BLaER1 treated with 17β-estradiol and CSF1 and Interleukin-3, amounts not matched to agents 10 nM and 100 nM (cell line): ENCODE measurements around the gene CADPS2.

Experiments
- H3K27ac ChIP-seq, 11 experiments: shearing (Covaris generic); formaldehyde crosslinking; 2 replicates each; pipeline ENCODE4 v1.8.1; 2022
- H3K27me3 ChIP-seq, 11 experiments: shearing (Covaris generic); formaldehyde crosslinking; 2 replicates each; pipeline ENCODE4 v1.8.1; 2022
- H3K36me3 ChIP-seq, 11 experiments: shearing (Covaris generic); formaldehyde crosslinking; 2 replicates each; pipeline ENCODE4 v1.8.1; 2022
- H3K4me1 ChIP-seq, 10 experiments: shearing (Covaris generic); formaldehyde crosslinking; 2 replicates each; pipeline ENCODE4 v1.8.1; 2022
- H3K4me2 ChIP-seq, 11 experiments: shearing (Covaris generic); formaldehyde crosslinking; 2 replicates each; pipeline ENCODE4 v1.8.1; 2022
- H3K4me3 ChIP-seq, 10 experiments: shearing (Covaris generic); formaldehyde crosslinking; 2 replicates each; pipeline ENCODE4 v1.8.1; 2022
- H3K9ac ChIP-seq, 11 experiments: shearing (Covaris generic); formaldehyde crosslinking; 2 replicates each; pipeline ENCODE4 v1.8.1; 2022
- H3K9me3 ChIP-seq, 11 experiments: shearing (Covaris generic); formaldehyde crosslinking; replicated peaks in 1 of 11; 2 replicates each; pipeline ENCODE4 v1.8.1; 2022
- H4K20me1 ChIP-seq, 11 experiments: shearing (Covaris generic); formaldehyde crosslinking; 2 replicates each; pipeline ENCODE4 v1.8.1; 2022
- Cebpa-rat ChIP-seq, 11 experiments: shearing (Covaris generic); IDR thresholded peaks; 2 replicates each; pipeline ENCODE4 v1.8.1; 2022

CADPS2 gene

DNA sequence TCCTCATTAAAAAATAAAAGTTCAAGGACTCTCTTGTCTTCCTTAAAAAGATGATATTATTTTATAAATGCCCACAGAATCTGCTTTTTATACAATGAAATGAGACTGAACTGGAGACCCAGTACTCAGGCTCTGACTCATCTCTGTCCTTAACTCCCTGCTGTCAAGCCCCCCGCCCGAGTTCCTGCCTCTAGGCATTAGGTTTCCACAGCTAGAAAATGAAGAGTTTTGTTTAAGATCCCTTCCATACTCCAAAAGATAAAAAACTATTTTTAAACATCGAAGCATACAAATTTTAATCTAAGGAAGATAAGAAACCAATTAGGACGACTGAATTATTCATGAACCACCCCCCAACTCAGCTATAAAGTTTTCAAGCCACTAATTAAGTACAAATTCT is 484.0 kb downstream of the CADPS2 start:
- H3K27ac ChIP-seq, result no peak overlapping the region
- no peaks in the 10 kb centered on the region for H3K27me3 ChIP-seq
- TF ChIP-seq Cebpa-rat (IDR thresholded peaks at IDR 0.05), result no peak
- no peaks in the 10 kb centered on the region for H3K36me3 ChIP-seq
- H4K20me1 ChIP-seq, result no peaks in the 10 kb centered on the region
- H3K4me2 ChIP-seq, result no peak overlapping the region
- H3K9ac ChIP-seq, result no peak overlapping the region
- no peaks in the 10 kb centered on the region for H3K4me1 ChIP-seq
- no peaks in the 10 kb centered on the region for H3K9me3 ChIP-seq
- H3K4me3 ChIP-seq, result no peak overlapping the region

DNA sequence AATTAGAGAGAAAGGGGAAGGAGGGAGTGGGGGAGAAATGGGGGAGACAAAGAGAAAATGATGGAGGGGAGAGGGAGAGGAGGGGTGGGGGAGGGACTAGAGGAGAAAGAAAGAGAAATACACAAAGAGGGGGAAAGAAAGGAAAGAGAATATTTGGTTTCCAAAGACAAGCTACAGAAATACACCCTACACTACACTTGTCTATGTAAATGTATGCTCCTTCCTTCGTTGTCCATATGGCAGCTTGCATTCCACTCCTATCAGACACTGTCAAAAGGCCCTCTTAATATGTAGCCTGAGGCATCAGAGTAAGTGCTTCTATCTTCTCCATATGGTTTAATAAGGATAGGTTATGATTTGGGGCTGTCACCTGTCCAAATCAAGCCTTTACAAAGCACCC is 488.9 kb downstream of the CADPS2 start:
- no peak for TF ChIP-seq Cebpa-rat (IDR thresholded peaks at IDR 0.05)
- no peak overlapping the region for H3K4me2 ChIP-seq
- H3K9ac ChIP-seq, result no peak overlapping the region
- H3K4me3 ChIP-seq, result no peak overlapping the region
- H4K20me1 ChIP-seq, result no peaks in the 10 kb centered on the region
- no peaks in the 10 kb centered on the region for H3K9me3 ChIP-seq
- no peak overlapping the region for H3K27ac ChIP-seq
- no peaks in the 10 kb centered on the region for H3K27me3 ChIP-seq
- H3K4me1 ChIP-seq, result no peaks in the 10 kb centered on the region
- H3K36me3 ChIP-seq, result no peaks in the 10 kb centered on the region

DNA sequence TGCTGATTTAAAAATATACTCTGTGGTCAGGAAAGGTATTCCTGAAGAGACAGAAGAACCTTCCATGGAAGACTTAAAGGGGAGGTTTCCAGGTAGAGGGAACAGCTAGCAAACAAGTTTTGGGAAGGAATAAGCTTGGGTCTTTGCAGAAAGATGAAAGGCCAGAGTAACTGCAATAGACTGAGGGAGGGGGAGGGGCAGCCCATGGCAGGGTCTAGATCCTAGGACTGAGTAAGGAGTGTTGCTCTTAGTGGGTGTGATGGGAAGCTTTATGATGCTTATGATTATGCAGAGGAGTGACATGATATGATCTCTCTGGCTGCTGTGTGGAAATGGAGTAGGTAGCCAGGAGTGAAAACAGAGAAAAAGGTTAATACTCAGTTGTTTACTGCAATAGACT is 491.7 kb downstream of the CADPS2 start:
- H3K4me2 ChIP-seq, result no peak overlapping the region
- H3K9ac ChIP-seq, result no peak overlapping the region
- no peaks in the 10 kb centered on the region for H3K27me3 ChIP-seq
- no peaks in the 10 kb centered on the region for H3K36me3 ChIP-seq
- no peak overlapping the region for H3K27ac ChIP-seq
- no peaks in the 10 kb centered on the region for H3K9me3 ChIP-seq
- no peaks in the 10 kb centered on the region for H3K4me1 ChIP-seq
- no peak overlapping the region for H3K4me3 ChIP-seq
- no peak for TF ChIP-seq Cebpa-rat (IDR thresholded peaks at IDR 0.05)
- no peaks in the 10 kb centered on the region for H4K20me1 ChIP-seq

DNA sequence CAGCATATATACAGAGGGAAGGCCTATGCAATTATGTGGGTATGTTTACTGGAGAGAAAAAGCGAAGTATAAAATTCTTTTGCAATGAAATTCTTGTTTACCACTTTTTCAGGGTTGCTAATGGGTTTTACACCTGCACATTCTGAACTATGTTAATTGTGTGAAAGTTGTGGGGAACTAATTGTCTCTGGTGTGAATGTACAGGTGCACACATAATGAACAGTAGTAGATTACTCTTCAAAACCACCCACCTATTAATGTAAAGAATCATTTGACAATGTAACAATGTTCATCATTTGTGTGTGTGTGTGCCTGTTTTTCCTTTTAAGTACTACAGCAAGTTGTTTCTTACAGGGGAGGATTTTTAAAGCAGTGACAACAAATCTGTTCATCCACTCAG is 501.7 kb downstream of the CADPS2 start:
- no peaks in the 10 kb centered on the region for H3K27me3 ChIP-seq
- no peak for TF ChIP-seq Cebpa-rat (IDR thresholded peaks at IDR 0.05)
- no peaks in the 10 kb centered on the region for H3K9me3 ChIP-seq
- no peak overlapping the region for H3K27ac ChIP-seq
- no peaks in the 10 kb centered on the region for H3K36me3 ChIP-seq
- H3K4me3 ChIP-seq, result no peak overlapping the region
- no peak overlapping the region for H3K9ac ChIP-seq
- peaks cover 0 to 5% (median 0%) of the 10 kb centered on the region in 10 experiments; a peak in 2 of 20 replicates for H3K4me1 ChIP-seq
- no peak overlapping the region for H3K4me2 ChIP-seq
- no peaks in the 10 kb centered on the region for H4K20me1 ChIP-seq

DNA sequence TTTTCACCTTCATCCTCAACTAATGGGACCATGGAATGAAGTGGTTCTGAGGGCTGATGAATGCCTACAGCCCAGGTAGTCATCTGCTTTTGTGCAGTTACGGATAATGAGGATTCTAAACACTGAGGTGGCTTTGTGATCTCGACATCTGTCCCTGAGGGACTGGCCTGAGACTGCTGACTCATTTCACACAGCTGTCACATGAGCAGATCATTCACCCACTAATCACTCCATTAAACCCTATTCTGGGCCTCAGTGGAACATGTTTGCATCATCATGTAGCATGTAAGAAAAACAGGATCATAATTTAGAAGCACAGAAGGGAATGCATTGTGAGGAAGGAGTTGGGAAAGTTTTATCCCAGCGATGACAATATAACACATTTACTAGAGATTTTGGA is 502.3 kb downstream of the CADPS2 start:
- Histone ChIP-seq H3K27ac (no peak overlapping the region), H3K9ac (no peak overlapping the region), H3K36me3 (no peaks in the 10 kb centered on the region), H3K4me1 (peaks cover 0 to 5% (median 0%) of the 10 kb centered on the region in 10 experiments; a peak in 2 of 20 replicates), H3K4me2 (no peak overlapping the region), H3K4me3 (no peak overlapping the region), H3K27me3 (no peaks in the 10 kb centered on the region), H4K20me1 (no peaks in the 10 kb centered on the region), H3K9me3 (no peaks in the 10 kb centered on the region)
- TF ChIP-seq Cebpa-rat (IDR thresholded peaks at IDR 0.05), result no peak

DNA sequence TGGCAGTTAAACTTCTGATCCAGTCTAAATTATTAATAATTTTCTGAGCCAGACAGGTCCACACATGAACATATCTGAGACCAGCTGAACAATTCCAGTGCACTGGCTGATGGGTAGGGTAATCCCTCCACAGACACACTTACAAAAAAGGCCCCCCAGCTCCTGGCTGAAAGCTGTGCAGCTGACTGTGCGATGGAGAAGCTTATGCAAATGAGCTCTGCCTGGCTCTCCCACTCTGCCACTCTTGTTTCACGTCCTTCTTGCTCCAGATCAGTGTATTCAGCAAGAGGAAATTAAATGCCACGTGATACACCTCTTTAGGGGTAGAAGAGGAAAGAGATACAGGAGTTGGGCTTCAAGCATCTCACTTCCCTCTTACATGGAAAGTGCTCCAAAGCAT is 505.3 kb downstream of the CADPS2 start:
- Histone ChIP-seq H3K9me3 (no peaks in the 10 kb centered on the region), H3K4me2 (no peak overlapping the region), H3K9ac (no peak overlapping the region), H3K4me1 (peaks cover 0 to 5% (median 0%) of the 10 kb centered on the region in 10 experiments; a peak in 2 of 20 replicates), H3K4me3 (no peak overlapping the region), H3K27ac (no peak overlapping the region), H4K20me1 (no peaks in the 10 kb centered on the region), H3K36me3 (no peaks in the 10 kb centered on the region), H3K27me3 (no peaks in the 10 kb centered on the region)
- no peak for TF ChIP-seq Cebpa-rat (IDR thresholded peaks at IDR 0.05)

DNA sequence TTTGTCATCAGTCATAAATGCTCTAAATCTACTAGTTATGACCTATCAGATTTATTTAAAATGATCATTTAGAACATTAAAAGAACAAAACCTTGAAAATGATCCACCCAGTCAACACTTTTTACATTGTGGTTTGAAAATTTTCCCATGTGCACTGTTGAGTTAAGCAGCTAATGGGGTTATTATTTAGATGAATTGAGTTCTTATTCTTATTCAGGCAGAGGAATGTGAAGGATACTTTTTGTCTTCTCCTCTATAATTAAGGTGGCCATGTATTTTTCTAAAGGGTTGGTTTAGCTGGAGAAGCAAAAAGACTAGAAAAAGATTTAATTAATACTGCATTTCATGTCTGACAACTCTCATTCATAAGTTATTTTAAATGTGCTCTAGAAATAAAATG is 506.8 kb downstream of the CADPS2 start:
- Histone ChIP-seq H3K27ac (no peak overlapping the region), H3K9ac (no peak overlapping the region), H3K4me1 (peaks cover 0 to 5% (median 0%) of the 10 kb centered on the region in 10 experiments; a peak in 2 of 20 replicates), H3K4me2 (no peak overlapping the region), H3K27me3 (no peaks in the 10 kb centered on the region), H4K20me1 (no peaks in the 10 kb centered on the region), H3K4me3 (no peak overlapping the region), H3K9me3 (no peaks in the 10 kb centered on the region), H3K36me3 (no peaks in the 10 kb centered on the region)
- TF ChIP-seq Cebpa-rat (IDR thresholded peaks at IDR 0.05), result no peak

DNA sequence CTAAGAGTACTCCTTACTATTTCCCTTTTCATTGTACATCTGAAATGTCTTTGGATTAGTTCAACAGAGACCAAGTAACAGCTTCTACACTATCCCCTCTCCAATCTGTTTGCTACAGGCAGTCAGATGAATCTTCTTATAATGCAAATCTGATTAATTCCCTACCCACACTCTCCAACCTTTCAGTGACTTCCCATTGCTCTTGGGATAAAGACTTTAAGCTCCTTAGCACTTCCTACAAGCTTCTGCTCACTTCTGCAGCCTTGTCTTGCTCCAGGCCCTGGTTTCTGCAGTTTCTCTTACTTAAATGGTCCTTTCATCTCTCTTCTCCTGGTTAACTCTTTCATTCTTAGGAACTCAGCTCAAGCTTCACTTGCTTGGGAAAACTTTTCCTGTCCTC is 516.5 kb downstream of the CADPS2 start:
- Histone ChIP-seq H3K27ac (no peak overlapping the region), H4K20me1 (no peaks in the 10 kb centered on the region), H3K9ac (no peak overlapping the region), H3K27me3 (no peaks in the 10 kb centered on the region), H3K4me1 (no peaks in the 10 kb centered on the region), H3K36me3 (no peaks in the 10 kb centered on the region), H3K4me2 (no peak overlapping the region), H3K4me3 (no peak overlapping the region), H3K9me3 (no peaks in the 10 kb centered on the region)
- TF ChIP-seq Cebpa-rat (IDR thresholded peaks at IDR 0.05), result no peak

DNA sequence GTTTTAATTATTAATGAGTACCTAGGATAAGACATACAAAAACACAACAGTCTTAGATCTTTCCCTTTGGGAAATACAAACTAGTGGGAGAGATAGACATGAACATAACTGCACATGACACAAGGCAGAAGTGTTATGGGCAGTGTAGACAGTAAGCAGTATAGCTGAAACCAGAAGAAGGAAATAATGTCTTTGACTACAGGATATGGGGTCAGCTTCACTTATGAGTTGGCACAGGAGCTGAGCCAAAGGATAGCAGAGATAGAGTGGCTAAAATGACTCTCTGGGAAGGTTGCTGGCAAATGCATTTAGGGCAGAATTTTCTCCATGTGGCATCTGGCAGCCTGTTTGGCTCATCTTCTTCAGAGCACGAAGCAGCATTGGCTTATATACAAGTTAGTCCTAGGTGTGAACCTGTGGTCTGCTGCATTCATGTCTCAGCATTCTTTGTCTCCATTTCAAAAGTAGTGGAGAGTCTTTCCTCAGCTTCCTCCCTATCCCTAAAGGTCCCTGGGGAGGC is 521.4 kb downstream of the CADPS2 start:
- no peak overlapping the region for H3K27ac ChIP-seq
- no peak overlapping the region for H3K4me2 ChIP-seq
- H3K4me3 ChIP-seq, result no peak overlapping the region
- H3K36me3 ChIP-seq, result no peaks in the 10 kb centered on the region
- no peak overlapping the region for H3K9ac ChIP-seq
- TF ChIP-seq Cebpa-rat (IDR thresholded peaks at IDR 0.05), result no peak
- no peaks in the 10 kb centered on the region for H3K27me3 ChIP-seq
- no peaks in the 10 kb centered on the region for H3K4me1 ChIP-seq
- H3K9me3 ChIP-seq, result no peaks in the 10 kb centered on the region
- no peaks in the 10 kb centered on the region for H4K20me1 ChIP-seq

DNA sequence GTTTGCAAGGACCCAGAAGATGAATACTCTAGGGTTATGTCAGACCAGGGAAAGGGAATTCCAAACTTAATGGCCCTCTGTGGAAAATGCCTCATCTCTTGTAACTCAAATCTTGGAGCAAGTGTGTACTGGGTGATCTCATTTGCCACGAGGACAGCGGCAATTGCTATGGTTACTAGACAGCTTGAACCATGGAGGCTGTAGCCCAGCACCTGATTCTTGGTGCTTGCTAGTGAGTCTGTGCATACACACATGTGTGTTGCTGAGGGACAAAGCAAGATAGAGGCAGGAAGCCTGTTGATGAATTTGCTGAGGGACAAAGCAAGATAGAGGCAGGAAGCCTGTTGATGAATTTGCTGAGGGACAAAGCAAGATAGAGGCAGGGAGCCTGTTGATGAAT is 523.1 kb downstream of the CADPS2 start:
- Histone ChIP-seq H3K4me2 (no peak overlapping the region), H3K27me3 (no peaks in the 10 kb centered on the region), H3K4me3 (no peak overlapping the region), H3K27ac (no peak overlapping the region), H3K4me1 (no peaks in the 10 kb centered on the region), H3K36me3 (no peaks in the 10 kb centered on the region), H4K20me1 (no peaks in the 10 kb centered on the region), H3K9ac (no peak overlapping the region), H3K9me3 (no peaks in the 10 kb centered on the region)
- TF ChIP-seq Cebpa-rat (IDR thresholded peaks at IDR 0.05), result no peak
